ENCODE data around the gene SNRPB. TPM values are rescaled to one million over a fixed set of nuclear protein-coding genes. Genes with fewer than 3 reads are reported as not detected.
A peak's percentile ranks its signal among the peaks of the same experiment; 100 is the strongest.

Gene SNRPB
- 83.5 TPM for total RNA-seq

- Histone ChIP-seq H3K27me3 (no peaks in the 10 kb centered on the region), H3K4me1 (peaks cover 4 to 18% of the 10 kb centered on the region in 2 donors), H3K27ac (peak within 1 kb of the TSS; percentile 94 to 96), H3K36me3 (peaks cover 20% of the 10 kb centered on the region in 2 donors), H3K9me3 (no peaks in the 10 kb centered on the region), H3K4me3 (peak within 1 kb of the TSS; percentile 76 to 81)
- DNase-seq (ENCODE audit: low spot score in 2 of 2): peak; percentile 88 to 99
- TF ChIP-seq CTCF (IDR thresholded peaks at IDR 0.05): no peak
- intact Hi-C loops (cut with DNase I): loop anchor here (1.0 to 5.0 kb wide), 6 partner anchors 38 to 1352 kb away; partner anchors contain the start of genes NOP56, PSMF1 and ZNF343
Measured at GRCh38 chr20:2470423-2471193, at the start of gene SNRPB. Gene SNRPB, minus strand, starts transcription at chr20:2470789. Its CDS starts 99 bp downstream, at chr20:2470690.

- no peak for TF ChIP-seq CTCF (IDR thresholded peaks at IDR 0.05)
Measured at GRCh38 chr20:2519115-2519809, 48.7 kb upstream of the SNRPB start.

GRCh38 chr20:2518558-2518957, 48.0 kb upstream of the SNRPB start:
- H3K9me3 ChIP-seq: no peaks in the 10 kb centered on the region
- H3K4me1 ChIP-seq: no peaks in the 10 kb centered on the region
- no peak overlapping the region for H3K4me3 ChIP-seq
- no peaks in the 10 kb centered on the region for H3K27me3 ChIP-seq
- TF ChIP-seq CTCF (IDR thresholded peaks at IDR 0.05): no peak
- intact Hi-C loops (cut with DNase I): no loop called here
- no peaks in the 10 kb centered on the region for H3K36me3 ChIP-seq
- H3K27ac ChIP-seq: no peak overlapping the region
- DNase-seq (ENCODE audit: low spot score in 2 of 2): no peak

More at GRCh38 chr20:2519115-2519809, 48.7 kb upstream of the SNRPB start:
- DNase-seq (ENCODE audit: low spot score in 2 of 2): no peak
- H3K36me3 ChIP-seq: no peaks in the 10 kb centered on the region
- no peak overlapping the region for H3K27ac ChIP-seq
- intact Hi-C loops (cut with DNase I): no loop called here
- H3K4me3 ChIP-seq: no peak overlapping the region
- H3K9me3 ChIP-seq: no peaks in the 10 kb centered on the region
- H3K27me3 ChIP-seq: no peaks in the 10 kb centered on the region
- peaks cover 0 to 3% of the 10 kb centered on the region in 2 donors for H3K4me1 ChIP-seq

GRCh38 chr20:2518096-2518495, 47.5 kb upstream of the SNRPB start:
- no peak for TF ChIP-seq CTCF (IDR thresholded peaks at IDR 0.05)
- H3K4me1 ChIP-seq: no peaks in the 10 kb centered on the region
- H3K36me3 ChIP-seq: no peaks in the 10 kb centered on the region
- DNase-seq (ENCODE audit: low spot score in 2 of 2): no peak
- no peaks in the 10 kb centered on the region for H3K9me3 ChIP-seq
- intact Hi-C loops (cut with DNase I): no loop called here
- no peak overlapping the region for H3K4me3 ChIP-seq
- H3K27me3 ChIP-seq: no peaks in the 10 kb centered on the region
- H3K27ac ChIP-seq: no peak overlapping the region

GRCh38 chr20:2516399-2516798, 45.8 kb upstream of the SNRPB start:
- no peak for TF ChIP-seq CTCF (IDR thresholded peaks at IDR 0.05)
- Histone ChIP-seq H3K9me3 (no peaks in the 10 kb centered on the region), H3K27ac (no peak overlapping the region), H3K27me3 (no peaks in the 10 kb centered on the region), H3K4me1 (no peaks in the 10 kb centered on the region), H3K36me3 (no peaks in the 10 kb centered on the region), H3K4me3 (no peak overlapping the region)
- DNase-seq (ENCODE audit: low spot score in 2 of 2): no peak
- intact Hi-C loops (cut with DNase I): no loop called here

Data from ascending aorta (tissue), 2 donors.